MV-4-11 (cell line): ENCODE data around the gene HOXA1.

Experiments
- DNase-seq: peaks from one replicate; lab custom pipeline; 2025; lab: John Stamatoyannopoulos, UW

HOXA1 gene

GRCh38 chr7:27131390-27131819 is 35.6 kb upstream of the HOXA1 start:
- DNase-seq = no peak

DNA sequence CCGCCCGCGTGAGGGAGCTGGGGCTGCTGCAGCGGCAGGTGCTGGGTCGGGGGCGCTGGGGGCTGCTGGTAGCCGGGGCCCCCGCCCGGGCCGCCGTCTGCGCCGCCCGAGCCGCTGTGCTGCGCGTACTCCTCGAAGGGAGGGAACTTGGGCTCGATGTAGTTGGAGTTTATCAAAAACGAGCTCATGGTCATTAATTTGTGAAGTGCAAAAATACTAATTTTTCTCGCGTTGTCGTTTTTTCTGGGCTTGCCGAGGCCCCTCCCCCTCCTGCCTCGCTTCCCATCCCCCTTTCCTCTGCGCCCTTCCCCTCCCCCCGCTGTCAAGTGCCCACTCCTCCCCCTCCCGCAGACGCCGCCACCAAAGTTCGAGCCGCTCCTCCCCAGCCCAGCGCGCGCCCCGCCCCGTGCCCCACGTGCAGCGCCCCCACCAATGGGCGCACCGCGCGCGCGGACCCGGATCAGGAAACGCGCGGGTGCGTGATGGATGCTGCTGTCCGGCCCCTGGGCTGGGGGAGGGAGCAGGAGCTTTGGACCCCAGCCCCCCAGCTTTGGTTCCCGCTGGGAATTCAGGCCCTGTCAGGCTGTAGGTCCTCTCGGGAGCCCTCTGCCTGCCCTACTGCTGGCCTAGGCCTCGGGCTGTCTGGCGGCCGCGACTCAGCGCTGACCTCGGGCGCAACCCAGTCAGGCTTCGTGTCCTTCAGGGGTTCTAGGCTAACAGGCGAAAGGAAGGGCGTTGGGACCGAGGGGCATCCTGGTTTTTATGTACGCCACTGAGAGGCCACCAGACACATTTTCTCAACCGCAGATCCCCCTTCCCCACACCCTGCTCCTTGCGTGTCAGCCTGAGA is 35.0 kb upstream of the HOXA1 start, which contains the start of gene HOXA4:
Gene HOXA4, minus strand, starts transcription at position 218 of the 850 bp plus-strand sequence. Its CDS starts 24 bp downstream, at position 194.
- DNase-seq = peak; percentile 56

DNA sequence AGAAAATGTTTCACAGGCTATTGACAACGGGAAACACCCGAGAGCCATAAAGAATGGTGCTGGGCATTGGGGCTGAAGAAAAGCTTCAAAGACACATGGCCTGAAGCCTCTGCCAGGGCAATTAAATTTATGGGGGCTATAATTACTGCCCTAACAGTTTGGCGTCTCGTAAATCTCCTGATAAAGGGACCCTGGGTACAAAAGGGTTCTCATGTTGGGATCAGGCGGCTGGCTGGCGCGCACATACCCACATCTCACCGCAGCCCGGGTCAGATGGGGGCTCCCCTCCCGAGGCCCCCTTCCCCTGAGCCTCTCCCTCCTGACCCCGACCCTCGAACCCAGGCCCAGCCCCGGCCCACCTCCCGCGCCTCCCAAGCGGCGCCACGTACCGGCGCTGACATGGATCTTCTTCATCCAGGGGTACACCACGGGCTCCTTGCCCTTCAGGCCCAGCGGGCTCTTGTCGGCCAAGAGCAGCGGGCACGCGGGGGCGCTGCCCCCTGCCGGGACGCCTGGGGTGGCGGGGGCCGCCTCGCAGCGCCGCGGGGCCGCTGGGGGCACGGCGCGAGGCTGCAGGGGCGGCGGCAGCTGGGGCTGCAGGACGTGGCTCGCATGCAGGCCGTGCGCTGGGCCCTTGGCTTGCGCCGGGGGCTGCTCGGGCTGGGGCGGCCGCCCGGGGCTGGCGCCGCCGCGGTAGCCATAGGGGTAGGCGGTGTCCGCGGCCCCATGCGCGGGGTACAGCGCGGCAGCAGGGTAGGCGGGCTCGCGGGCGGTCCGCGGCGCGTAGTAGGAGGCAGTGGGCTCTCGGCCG is 34.1 kb upstream of the HOXA1 start:
- DNase-seq = no peak

DNA sequence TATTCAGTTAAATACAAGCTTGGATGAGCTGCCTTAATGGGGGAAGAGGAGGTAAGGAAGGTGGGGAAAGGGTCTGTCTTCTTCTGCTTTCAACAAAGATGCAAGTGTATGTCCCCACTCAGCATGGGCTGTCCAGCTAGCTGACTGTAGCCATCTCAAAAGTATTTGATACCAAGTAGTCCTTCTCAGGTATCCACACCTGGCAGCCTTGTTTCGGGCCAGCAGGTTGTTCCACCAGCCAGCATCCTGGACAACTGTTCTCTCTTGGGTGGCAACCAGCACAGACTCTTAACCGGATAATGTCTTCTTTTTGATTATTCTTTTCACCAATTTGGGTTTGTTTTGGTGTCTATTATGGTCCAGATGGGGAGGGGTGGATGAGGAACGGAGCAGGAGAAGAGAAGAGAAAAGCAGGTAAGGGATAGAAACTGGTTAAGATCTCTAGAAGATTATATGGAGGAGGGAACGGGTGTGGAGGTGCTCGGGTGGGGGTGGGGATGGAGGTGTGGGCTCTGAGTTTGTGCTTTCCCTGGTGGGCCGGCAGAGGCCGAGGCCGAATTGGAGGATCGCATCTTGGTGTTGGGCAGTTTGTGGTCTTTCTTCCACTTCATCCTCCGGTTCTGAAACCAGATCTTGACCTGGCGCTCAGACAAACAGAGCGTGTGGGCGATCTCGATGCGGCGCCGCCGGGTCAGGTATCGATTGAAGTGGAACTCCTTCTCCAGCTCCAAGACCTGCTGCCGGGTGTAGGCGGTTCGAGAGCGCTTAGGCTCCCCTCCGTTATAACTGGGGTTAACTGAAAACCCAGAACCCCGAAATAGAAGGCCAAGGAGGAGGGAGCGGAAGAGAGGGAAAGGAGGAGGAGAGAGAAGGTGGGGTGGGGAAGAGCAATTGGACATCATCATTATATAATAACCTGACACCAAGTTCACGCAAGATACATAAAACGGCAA is 33.3 kb upstream of the HOXA1 start:
- no peak for DNase-seq

DNA sequence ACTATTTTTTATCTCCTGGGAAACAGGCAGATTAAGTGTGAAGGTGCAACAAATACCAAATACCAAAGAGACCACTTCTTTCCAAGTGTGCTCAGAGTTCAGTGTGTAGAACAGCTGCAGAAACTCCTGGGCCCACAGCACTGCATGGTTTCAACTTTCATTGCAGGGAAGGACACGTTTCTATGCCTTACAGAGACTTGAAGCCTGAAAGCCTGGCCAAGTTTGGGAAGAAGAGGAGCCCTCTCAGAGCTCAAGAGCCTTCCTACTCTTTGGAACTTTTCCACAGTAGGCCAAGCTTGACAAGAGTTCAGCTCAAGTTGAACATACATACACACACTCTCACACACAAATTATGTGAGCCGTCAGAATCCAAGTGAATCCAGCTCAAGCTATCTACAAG is 32.2 kb upstream of the HOXA1 start:
- no peak for DNase-seq

DNA sequence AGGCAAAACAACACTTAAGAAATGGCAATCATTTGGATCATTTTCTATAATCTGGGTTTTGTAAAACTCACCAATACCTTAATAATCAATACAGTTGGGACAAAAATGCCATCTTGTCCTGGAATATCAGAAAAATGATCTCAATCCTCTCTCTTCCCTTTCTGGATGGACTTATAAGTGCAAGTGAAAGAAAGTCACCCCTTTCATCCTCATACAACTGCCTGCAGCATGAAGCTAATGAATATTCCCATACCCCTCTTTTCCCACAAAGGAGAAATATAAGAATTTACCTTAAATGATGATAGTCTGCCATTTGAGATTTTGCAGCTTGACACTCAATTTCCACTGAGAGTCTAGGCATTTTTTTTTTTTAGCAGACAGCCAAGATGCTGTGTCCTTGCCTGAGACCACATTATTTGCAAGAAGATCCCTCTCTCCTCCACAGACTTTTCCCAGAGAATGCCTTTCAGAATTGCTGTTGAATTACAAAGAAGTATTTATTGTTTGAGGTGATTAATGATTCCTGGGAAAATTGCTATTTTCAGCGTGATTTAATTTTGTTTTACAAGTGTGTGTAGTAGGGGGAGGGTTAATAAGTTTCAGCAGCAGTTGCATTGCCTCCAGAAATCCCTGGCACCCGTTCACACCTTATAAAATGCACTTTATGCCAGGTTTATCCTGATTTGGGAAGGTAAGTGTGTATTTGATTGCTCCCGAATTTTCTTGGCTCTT is 31.0 kb upstream of the HOXA1 start:
- no peak for DNase-seq

DNA sequence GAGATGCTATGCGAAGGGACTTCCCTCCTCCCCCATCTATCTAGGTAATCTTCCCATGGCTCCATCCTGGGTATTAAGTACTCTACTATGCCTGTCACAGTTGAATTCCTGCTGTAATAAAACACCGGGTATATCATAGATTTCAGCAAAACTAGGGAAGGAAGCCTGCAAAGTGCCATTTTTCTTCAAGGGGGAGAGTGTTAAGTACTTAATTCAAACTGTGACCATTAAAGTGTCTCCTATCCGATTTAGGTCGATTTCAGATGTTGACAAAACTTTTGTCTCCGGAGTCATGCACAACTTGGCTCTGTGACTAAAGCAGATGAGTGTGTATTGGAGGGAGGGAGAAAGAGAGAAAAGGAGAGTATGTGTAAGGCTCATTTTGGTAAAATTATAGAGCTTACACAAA is 30.2 kb upstream of the HOXA1 start:
- no peak for DNase-seq

- DNase-seq = no peak
These were observed 29.3 kb upstream of the HOXA1 start for GRCh38 chr7:27124902-27125689.

- no peak for DNase-seq
These were observed 28.5 kb upstream of the HOXA1 start for GRCh38 chr7:27124096-27124901.

DNA sequence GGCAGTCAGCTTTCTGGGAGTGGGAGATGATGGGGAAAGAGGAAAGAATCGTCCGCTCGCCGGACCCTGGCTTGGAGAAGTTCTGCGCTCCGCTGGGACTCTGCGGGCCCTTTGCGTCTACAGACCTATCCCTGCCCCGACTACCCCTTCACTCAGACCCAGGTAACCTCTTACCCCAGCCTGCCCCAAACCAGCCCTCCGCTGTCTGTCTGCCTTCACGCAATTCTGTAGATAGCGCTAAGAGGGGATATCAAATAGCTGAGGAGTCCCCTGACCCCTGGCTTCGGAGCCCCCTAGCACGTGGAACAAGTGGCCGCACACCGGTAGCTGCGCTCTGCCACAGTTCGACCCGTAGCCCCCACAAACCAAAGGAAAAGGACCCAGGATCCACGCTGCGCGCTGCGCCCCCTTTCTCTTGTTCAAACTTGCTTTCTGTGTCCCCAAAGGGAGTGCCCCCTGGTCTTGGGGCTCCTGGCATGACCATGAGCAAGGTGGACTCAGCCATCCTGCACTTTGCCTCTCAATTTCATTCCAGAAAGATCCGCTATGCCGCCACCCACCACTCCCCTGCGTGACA is 27.8 kb upstream of the HOXA1 start:
- DNase-seq = no peak

DNA sequence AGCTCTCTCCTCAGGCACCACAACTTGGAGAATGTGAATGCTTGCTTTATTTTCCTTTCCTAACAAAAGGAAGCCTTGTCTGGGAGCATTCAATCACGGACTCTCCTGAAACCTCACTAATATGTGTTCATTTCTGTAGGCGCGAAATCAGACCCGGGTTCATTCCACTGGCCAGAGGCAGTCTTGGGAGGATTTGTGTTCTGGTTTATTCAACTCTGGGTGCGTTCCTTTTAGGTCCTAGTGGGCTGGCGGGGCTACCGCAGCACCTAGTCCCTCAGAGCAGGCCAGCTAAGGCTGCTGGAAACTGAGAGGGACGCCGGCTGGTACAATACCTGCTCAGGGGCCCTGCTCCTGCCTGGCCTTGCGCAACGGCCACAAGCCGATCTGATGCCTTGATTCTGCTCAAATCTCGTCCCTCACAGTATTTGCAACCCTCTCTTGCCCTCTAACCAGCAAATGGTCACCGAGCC is 27.2 kb upstream of the HOXA1 start:
- no peak for DNase-seq

DNA sequence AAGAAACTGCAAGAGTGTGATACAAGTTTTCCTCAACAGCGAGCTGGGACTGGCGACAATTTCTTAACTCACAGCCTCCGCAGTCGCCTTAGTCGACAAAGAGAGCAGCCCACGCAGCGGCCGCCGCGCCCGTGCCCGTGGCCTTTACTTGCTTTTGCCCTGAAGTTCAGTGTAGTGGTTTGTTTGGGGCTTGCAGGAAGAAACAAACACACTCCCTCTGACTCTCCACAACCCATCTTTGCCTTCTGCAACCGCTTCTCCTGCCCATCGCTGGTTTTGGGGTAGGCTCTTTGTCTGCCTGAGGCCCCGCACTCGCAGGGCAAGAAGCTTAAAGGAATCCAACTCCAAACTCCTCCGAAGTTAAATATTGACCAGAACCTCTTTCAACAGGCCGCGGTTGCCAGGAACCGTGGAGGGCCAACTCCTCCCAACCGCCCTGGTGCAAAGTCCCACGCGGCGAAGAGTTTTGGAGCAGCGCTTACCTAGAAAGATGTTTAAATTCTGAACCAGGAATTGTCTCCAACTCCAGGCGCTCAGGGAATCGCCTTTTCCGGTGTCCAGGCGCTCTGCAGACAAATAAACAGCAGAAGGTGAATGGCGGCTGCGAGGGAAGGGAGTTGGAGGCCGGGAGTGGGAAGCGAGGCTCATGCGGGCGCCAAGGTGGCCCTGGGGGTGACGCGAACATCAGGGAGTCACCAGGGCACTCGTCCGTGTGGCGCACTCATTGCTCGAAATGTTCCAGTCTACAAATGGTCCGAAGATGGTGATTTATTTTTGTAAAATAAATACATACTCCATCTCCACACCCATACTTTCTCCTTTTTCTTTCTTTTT is 26.5 kb upstream of the HOXA1 start:
- DNase-seq = peak; percentile 3

GRCh38 chr7:27121684-27122076 is 25.9 kb upstream of the HOXA1 start:
- no peak for DNase-seq

DNA sequence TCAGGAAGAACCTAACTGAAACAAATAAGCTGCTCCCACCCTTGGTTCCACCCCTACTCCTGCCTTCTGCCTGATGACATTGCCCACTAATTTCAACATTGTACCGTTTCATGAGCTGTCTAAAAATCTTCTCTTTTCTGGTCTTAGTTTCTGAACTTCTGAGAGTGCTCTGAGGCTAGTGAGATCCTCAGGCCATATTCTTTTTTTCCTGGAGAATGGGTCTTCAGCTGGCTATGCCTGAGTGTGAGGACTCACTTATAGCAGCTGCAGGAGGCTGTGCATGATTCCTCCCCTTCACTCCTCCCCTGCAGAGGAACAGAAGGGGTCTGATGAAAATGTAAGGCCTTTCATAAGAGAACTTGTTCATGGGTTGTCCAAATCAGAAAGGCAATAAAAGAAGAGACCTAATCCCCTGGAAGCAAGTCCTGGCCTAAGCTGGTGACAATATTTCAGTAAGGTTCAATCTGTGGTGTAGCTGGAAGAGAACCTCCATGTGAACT is 23.7 kb upstream of the HOXA1 start:
- no peak for DNase-seq

- DNase-seq = no peak
These were observed 22.8 kb upstream of the HOXA1 start for GRCh38 chr7:27118580-27118979.

GRCh38 chr7:27117887-27118491 is 22.2 kb upstream of the HOXA1 start:
- DNase-seq = peak; percentile 31
